ENCODE measurements around the gene TAC4. TPM values are rescaled to one million over a fixed set of nuclear protein-coding genes. Genes with fewer than 3 reads are reported as not detected.

Gene TAC4
- polyA plus RNA-seq (2013) = 0.17 TPM

GRCh38 chr17:49848019-49848473 is at the start of gene TAC4:
TAC4 (minus strand) TSS chr17:49848069; CDS start chr17:49848017, 52 bp downstream.
- DNase-seq = no peak
- CTCF ChIA-PET = interaction anchor here (0.5 to 3.5 kb wide), 5 partner anchors 9 to 287 kb away, joined by 3 to 20 read pairs (median 4); partner anchors contain the start of gene SLC35B1
- no peaks in the 10 kb centered on the region for H3K9me3 ChIP-seq (ENCODE audit: control extremely low read depth in 1 of 5, control insufficient read depth in 4 of 5, insufficient read depth in 2 of 5, low read depth in 1 of 5, low read length in 4 of 5)
- H3K27me3 ChIP-seq (replicated peaks in 2 of 5; ENCODE audit: control insufficient read depth in 4 of 5, insufficient read depth in 5 of 5, low read length in 4 of 5) = no peaks in the 10 kb centered on the region
- no peak within 1 kb of the TSS for H3K27ac ChIP-seq (ENCODE audit: insufficient read depth in 1 of 2, low read depth in 1 of 2, low read length in 2 of 2, poor library complexity in 1 of 2, severe bottlenecking in 2 of 2)
- POLR2A ChIA-PET = no interaction called here
- no peak within 1 kb of the TSS for H3K4me3 ChIP-seq (ENCODE audit: control insufficient read depth in 1 of 7, extremely low read depth in 1 of 7, insufficient read depth in 4 of 7, low read depth in 2 of 7, low read length in 6 of 7)
- H3K36me3 ChIP-seq (ENCODE audit: control insufficient read depth in 4 of 4, insufficient read depth in 4 of 4, low read length in 3 of 4) = peaks cover 2 to 5% (median 4%) of the 10 kb centered on the region in 4 experiments
- H3K4me1 ChIP-seq (ENCODE audit: control extremely low read depth in 1 of 4, control insufficient read depth in 4 of 4, insufficient read depth in 4 of 4, low read length in 3 of 4) = peaks cover 0 to 57% (median 47%) of the 10 kb centered on the region in 4 experiments

GRCh38 chr17:49896860-49897259 is 49.0 kb upstream of the TAC4 start:
- 76% methylated on average over 5 of the region's 5 CpGs for WGBS (ENCODE audit: insufficient coverage)
- ChIA-PET POLR2A (no interaction called here), CTCF (interaction anchor here (6.4 kb wide), 1 partner anchor 100 kb away, joined by 49 read pairs; the partner anchor contains the start of gene DLX3)
- DNase-seq = no peak
- Histone ChIP-seq H3K36me3 (ENCODE audit: control insufficient read depth in 4 of 4, insufficient read depth in 4 of 4, low read length in 3 of 4) (no peaks in the 10 kb centered on the region), H3K4me3 (ENCODE audit: control insufficient read depth in 1 of 7, extremely low read depth in 1 of 7, insufficient read depth in 4 of 7, low read depth in 2 of 7, low read length in 6 of 7) (no peak overlapping the region), H3K4me1 (ENCODE audit: control extremely low read depth in 1 of 4, control insufficient read depth in 4 of 4, insufficient read depth in 4 of 4, low read length in 3 of 4) (no peaks in the 10 kb centered on the region), H3K27ac (ENCODE audit: insufficient read depth in 1 of 2, low read depth in 1 of 2, low read length in 2 of 2, poor library complexity in 1 of 2, severe bottlenecking in 2 of 2) (no peak overlapping the region), H3K9me3 (ENCODE audit: control extremely low read depth in 1 of 5, control insufficient read depth in 4 of 5, insufficient read depth in 2 of 5, low read depth in 1 of 5, low read length in 4 of 5) (no peaks in the 10 kb centered on the region), H3K27me3 (replicated peaks in 2 of 5; ENCODE audit: control insufficient read depth in 4 of 5, insufficient read depth in 5 of 5, low read length in 4 of 5) (peaks cover 7 to 75% (median 33%) of the 10 kb centered on the region in 5 experiments)

GRCh38 chr17:49896222-49896621 is 48.4 kb upstream of the TAC4 start:
- POLR2A ChIA-PET = no interaction called here
- CTCF ChIA-PET = interaction anchor here (1.7 to 6.4 kb wide), 2 partner anchors 19 to 101 kb away, joined by 3 to 49 read pairs; partner anchors contain the start of gene DLX3
- no CpG with 5 or more reads among the region's 1 CpG for WGBS (ENCODE audit: insufficient coverage)
- H3K4me3 ChIP-seq (ENCODE audit: control insufficient read depth in 1 of 7, extremely low read depth in 1 of 7, insufficient read depth in 4 of 7, low read depth in 2 of 7, low read length in 6 of 7) = no peak overlapping the region
- no peaks in the 10 kb centered on the region for H3K36me3 ChIP-seq (ENCODE audit: control insufficient read depth in 4 of 4, insufficient read depth in 4 of 4, low read length in 3 of 4)
- no peak for DNase-seq
- H3K4me1 ChIP-seq (ENCODE audit: control extremely low read depth in 1 of 4, control insufficient read depth in 4 of 4, insufficient read depth in 4 of 4, low read length in 3 of 4) = no peaks in the 10 kb centered on the region
- no peaks in the 10 kb centered on the region for H3K9me3 ChIP-seq (ENCODE audit: control extremely low read depth in 1 of 5, control insufficient read depth in 4 of 5, insufficient read depth in 2 of 5, low read depth in 1 of 5, low read length in 4 of 5)
- peaks cover 10 to 75% (median 36%) of the 10 kb centered on the region in 5 experiments for H3K27me3 ChIP-seq (replicated peaks in 2 of 5; ENCODE audit: control insufficient read depth in 4 of 5, insufficient read depth in 5 of 5, low read length in 4 of 5)
- H3K27ac ChIP-seq (ENCODE audit: insufficient read depth in 1 of 2, low read depth in 1 of 2, low read length in 2 of 2, poor library complexity in 1 of 2, severe bottlenecking in 2 of 2) = no peak overlapping the region

- Histone ChIP-seq H3K9me3 (ENCODE audit: control extremely low read depth in 1 of 5, control insufficient read depth in 4 of 5, insufficient read depth in 2 of 5, low read depth in 1 of 5, low read length in 4 of 5) (no peaks in the 10 kb centered on the region), H3K27ac (ENCODE audit: insufficient read depth in 1 of 2, low read depth in 1 of 2, low read length in 2 of 2, poor library complexity in 1 of 2, severe bottlenecking in 2 of 2) (no peak overlapping the region), H3K4me3 (ENCODE audit: control insufficient read depth in 1 of 7, extremely low read depth in 1 of 7, insufficient read depth in 4 of 7, low read depth in 2 of 7, low read length in 6 of 7) (no peak overlapping the region), H3K36me3 (ENCODE audit: control insufficient read depth in 4 of 4, insufficient read depth in 4 of 4, low read length in 3 of 4) (no peaks in the 10 kb centered on the region), H3K4me1 (ENCODE audit: control extremely low read depth in 1 of 4, control insufficient read depth in 4 of 4, insufficient read depth in 4 of 4, low read length in 3 of 4) (no peaks in the 10 kb centered on the region), H3K27me3 (replicated peaks in 2 of 5; ENCODE audit: control insufficient read depth in 4 of 5, insufficient read depth in 5 of 5, low read length in 4 of 5) (peaks cover 14 to 75% (median 36%) of the 10 kb centered on the region in 5 experiments)
- WGBS (ENCODE audit: insufficient coverage) = 86% methylated on average over 2 of the region's 2 CpGs
- ChIA-PET CTCF (interaction anchor here (1.2 to 6.4 kb wide), 3 partner anchors 18 to 101 kb away, joined by 3 to 49 read pairs (median 4); partner anchors contain the start of gene DLX3), POLR2A (no interaction called here)
- DNase-seq = no peak
Observed at GRCh38 chr17:49895812-49896211, 47.9 kb upstream of the TAC4 start.

GRCh38 chr17:49894761-49895160 is 46.9 kb upstream of the TAC4 start:
- CTCF ChIA-PET = interaction anchor here (1.2 to 6.4 kb wide), 3 partner anchors 17 to 102 kb away, joined by 3 to 49 read pairs (median 4); partner anchors contain the start of gene DLX3
- H3K9me3 ChIP-seq (ENCODE audit: control extremely low read depth in 1 of 5, control insufficient read depth in 4 of 5, insufficient read depth in 2 of 5, low read depth in 1 of 5, low read length in 4 of 5) = no peaks in the 10 kb centered on the region
- WGBS (ENCODE audit: insufficient coverage) = 94% methylated on average over 8 of the region's 10 CpGs
- no peak overlapping the region for H3K27ac ChIP-seq (ENCODE audit: insufficient read depth in 1 of 2, low read depth in 1 of 2, low read length in 2 of 2, poor library complexity in 1 of 2, severe bottlenecking in 2 of 2)
- H3K27me3 ChIP-seq (replicated peaks in 2 of 5; ENCODE audit: control insufficient read depth in 4 of 5, insufficient read depth in 5 of 5, low read length in 4 of 5) = peaks cover 9 to 75% (median 39%) of the 10 kb centered on the region in 5 experiments
- no peaks in the 10 kb centered on the region for H3K4me1 ChIP-seq (ENCODE audit: control extremely low read depth in 1 of 4, control insufficient read depth in 4 of 4, insufficient read depth in 4 of 4, low read length in 3 of 4)
- no peak for DNase-seq
- no peaks in the 10 kb centered on the region for H3K36me3 ChIP-seq (ENCODE audit: control insufficient read depth in 4 of 4, insufficient read depth in 4 of 4, low read length in 3 of 4)
- POLR2A ChIA-PET = no interaction called here
- no peak overlapping the region for H3K4me3 ChIP-seq (ENCODE audit: control insufficient read depth in 1 of 7, extremely low read depth in 1 of 7, insufficient read depth in 4 of 7, low read depth in 2 of 7, low read length in 6 of 7)

GRCh38 chr17:49891694-49892389 is 44.0 kb upstream of the TAC4 start:
- H3K4me1 ChIP-seq (ENCODE audit: control extremely low read depth in 1 of 4, control insufficient read depth in 4 of 4, insufficient read depth in 4 of 4, low read length in 3 of 4) = no peaks in the 10 kb centered on the region
- H3K9me3 ChIP-seq (ENCODE audit: control extremely low read depth in 1 of 5, control insufficient read depth in 4 of 5, insufficient read depth in 2 of 5, low read depth in 1 of 5, low read length in 4 of 5) = no peaks in the 10 kb centered on the region
- no peak overlapping the region for H3K4me3 ChIP-seq (ENCODE audit: control insufficient read depth in 1 of 7, extremely low read depth in 1 of 7, insufficient read depth in 4 of 7, low read depth in 2 of 7, low read length in 6 of 7)
- WGBS (ENCODE audit: insufficient coverage) = 63% methylated on average over 1 of the region's 10 CpGs
- ChIA-PET CTCF (no interaction called here), POLR2A (no interaction called here)
- DNase-seq = no peak
- no peaks in the 10 kb centered on the region for H3K36me3 ChIP-seq (ENCODE audit: control insufficient read depth in 4 of 4, insufficient read depth in 4 of 4, low read length in 3 of 4)
- peaks cover 9 to 86% (median 31%) of the 10 kb centered on the region in 5 experiments for H3K27me3 ChIP-seq (replicated peaks in 2 of 5; ENCODE audit: control insufficient read depth in 4 of 5, insufficient read depth in 5 of 5, low read length in 4 of 5)
- no peak overlapping the region for H3K27ac ChIP-seq (ENCODE audit: insufficient read depth in 1 of 2, low read depth in 1 of 2, low read length in 2 of 2, poor library complexity in 1 of 2, severe bottlenecking in 2 of 2)

- 48% methylated on average over 4 of the region's 5 CpGs for WGBS (ENCODE audit: insufficient coverage)
Observed at GRCh38 chr17:49891271-49891670, 43.4 kb upstream of the TAC4 start.

More at GRCh38 chr17:49891271-49891670, 43.4 kb upstream of the TAC4 start:
- ChIA-PET POLR2A (no interaction called here), CTCF (interaction anchor here (2.3 kb wide), 1 partner anchor 106 kb away, joined by 7 read pairs; no protein-coding TSS in a partner anchor)
- no peaks in the 10 kb centered on the region for H3K9me3 ChIP-seq (ENCODE audit: control extremely low read depth in 1 of 5, control insufficient read depth in 4 of 5, insufficient read depth in 2 of 5, low read depth in 1 of 5, low read length in 4 of 5)
- peaks cover 9 to 86% (median 30%) of the 10 kb centered on the region in 5 experiments for H3K27me3 ChIP-seq (replicated peaks in 2 of 5; ENCODE audit: control insufficient read depth in 4 of 5, insufficient read depth in 5 of 5, low read length in 4 of 5)
- H3K4me3 ChIP-seq (ENCODE audit: control insufficient read depth in 1 of 7, extremely low read depth in 1 of 7, insufficient read depth in 4 of 7, low read depth in 2 of 7, low read length in 6 of 7) = no peak overlapping the region
- H3K27ac ChIP-seq (ENCODE audit: insufficient read depth in 1 of 2, low read depth in 1 of 2, low read length in 2 of 2, poor library complexity in 1 of 2, severe bottlenecking in 2 of 2) = no peak overlapping the region
- DNase-seq = no peak
- H3K4me1 ChIP-seq (ENCODE audit: control extremely low read depth in 1 of 4, control insufficient read depth in 4 of 4, insufficient read depth in 4 of 4, low read length in 3 of 4) = no peaks in the 10 kb centered on the region
- no peaks in the 10 kb centered on the region for H3K36me3 ChIP-seq (ENCODE audit: control insufficient read depth in 4 of 4, insufficient read depth in 4 of 4, low read length in 3 of 4)

All from common myeloid progenitor, CD34-positive (primary cell).